Activated B cell treated with CpG ODN at 0.5 μM for 24 hours (primary cell): ENCODE measurements around the gene ENTPD8. TPM values are rescaled to one million over a fixed set of nuclear protein-coding genes. Genes with fewer than 3 reads are reported as not detected.
A peak's percentile ranks its signal among the peaks of the same experiment; 100 is the strongest.

ENCODE experiments used
- ATAC-seq: fragments of 200-7000 bp; cut with Tn5 transposase; one replicate; pipeline ENCODE4 v1.10.0; 2021; ENCODE audit warnings: low read depth, mild to moderate bottlenecking, moderate library complexity
- CTCF ChIA-PET: fragments of 350-600 bp; sonication (Branson Sonifier 250); formaldehyde crosslinking; loops from one replicate; lab custom pipeline; 2021; ENCODE audit warnings: antibody characterized with exemption; lab: Charles Lee
- POLR2A ChIA-PET: fragments of 350-600 bp; sonication (Branson Sonifier 250); formaldehyde crosslinking; loops from one replicate; lab custom pipeline; 2021; ENCODE audit warnings: antibody characterized with exemption; lab: Charles Lee
- DNase-seq: peaks from one replicate; pipeline ENCODE4 v3.0.0; 2022
- H3K27ac Mint-ChIP-seq: one replicate; pipeline ENCODE4 v1.8.0; 2020; ENCODE audit warnings: mixed read lengths
- H3K27me3 Mint-ChIP-seq: one replicate; pipeline ENCODE4 v1.8.0; 2021; ENCODE audit warnings: mixed read lengths
- H3K36me3 Mint-ChIP-seq: one replicate; pipeline ENCODE4 v1.8.0; 2021; ENCODE audit warnings: low read depth, mixed read lengths
- H3K4me1 Mint-ChIP-seq: one replicate; pipeline ENCODE4 v1.8.0; 2021; ENCODE audit warnings: mixed read lengths
- H3K4me3 Mint-ChIP-seq: one replicate; pipeline ENCODE4 v1.8.0; 2020; ENCODE audit warnings: mild to moderate bottlenecking, mixed read lengths
- H3K9me3 Mint-ChIP-seq: one replicate; pipeline ENCODE4 v1.8.0; 2020; ENCODE audit warnings: mixed read lengths
- intact Hi-C: fragments of 100-400 bp; cut with micrococcal nuclease; formaldehyde crosslinking; loops from one replicate; pipeline ENCODE4 v1.15.1; 2024
- total RNA-seq: library from RNA; stranded (reverse); gene quantifications from 2 replicates; pipeline ENCODE4 v1.2.3, GENCODE V29; 2022
- TF ChIP-seq, protein P1 (sequence below): fragments of 200-600 bp; IDR thresholded peaks from one replicate; pipeline ENCODE4 v1.8.0; 2022; ENCODE audit warnings: antibody characterized with exemption, mild to moderate bottlenecking

ENTPD8 gene
- total RNA-seq, 1 donor from 2014 or later = not detected

- Mint-ChIP-seq H3K36me3 (no peaks in the 10 kb centered on the region), H3K4me1 (peaks cover 13% of the 10 kb centered on the region), H3K27ac (no peak overlapping the region), H3K4me3 (peak overlapping the region; percentile 38), H3K27me3 (peaks cover 2% of the 10 kb centered on the region), H3K9me3 (no peaks in the 10 kb centered on the region)
- TF ChIP-seq, protein P1, sequence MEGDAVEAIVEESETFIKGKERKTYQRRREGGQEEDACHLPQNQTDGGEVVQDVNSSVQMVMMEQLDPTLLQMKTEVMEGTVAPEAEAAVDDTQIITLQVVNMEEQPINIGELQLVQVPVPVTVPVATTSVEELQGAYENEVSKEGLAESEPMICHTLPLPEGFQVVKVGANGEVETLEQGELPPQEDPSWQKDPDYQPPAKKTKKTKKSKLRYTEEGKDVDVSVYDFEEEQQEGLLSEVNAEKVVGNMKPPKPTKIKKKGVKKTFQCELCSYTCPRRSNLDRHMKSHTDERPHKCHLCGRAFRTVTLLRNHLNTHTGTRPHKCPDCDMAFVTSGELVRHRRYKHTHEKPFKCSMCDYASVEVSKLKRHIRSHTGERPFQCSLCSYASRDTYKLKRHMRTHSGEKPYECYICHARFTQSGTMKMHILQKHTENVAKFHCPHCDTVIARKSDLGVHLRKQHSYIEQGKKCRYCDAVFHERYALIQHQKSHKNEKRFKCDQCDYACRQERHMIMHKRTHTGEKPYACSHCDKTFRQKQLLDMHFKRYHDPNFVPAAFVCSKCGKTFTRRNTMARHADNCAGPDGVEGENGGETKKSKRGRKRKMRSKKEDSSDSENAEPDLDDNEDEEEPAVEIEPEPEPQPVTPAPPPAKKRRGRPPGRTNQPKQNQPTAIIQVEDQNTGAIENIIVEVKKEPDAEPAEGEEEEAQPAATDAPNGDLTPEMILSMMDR = no peak
- intact Hi-C loops = loop anchor here (2.0 kb wide), 1 partner anchor 13 kb away; no protein-coding TSS in a partner anchor
- CTCF ChIA-PET = interaction anchor here (1.2 kb wide), 1 partner anchor 14 kb away, joined by 3 read pairs; no protein-coding TSS in a partner anchor
- DNase-seq = peak; percentile 65
- POLR2A ChIA-PET = no interaction called here
- ATAC-seq = peak; percentile 73
Measured at GRCh38 chr9:137429974-137430722, 11.0 kb downstream of the ENTPD8 start.

DNA sequence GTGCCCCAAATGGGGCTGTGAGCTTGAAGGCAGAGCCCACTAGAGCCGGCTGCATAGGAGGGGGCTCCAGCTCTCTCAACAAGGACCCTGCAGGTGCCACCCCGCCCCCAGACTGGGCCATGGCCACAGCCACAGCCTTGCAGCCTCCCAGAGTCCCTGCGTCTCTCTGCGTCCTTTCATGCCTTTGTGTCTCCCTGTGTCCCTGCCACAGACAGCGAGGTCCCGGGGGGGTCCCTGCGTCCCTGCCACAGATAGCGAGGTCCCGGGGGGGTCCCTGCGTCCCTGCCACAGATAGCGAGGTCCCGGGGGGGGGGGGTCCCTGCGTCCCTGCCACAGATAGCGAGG lies 11.6 kb downstream of the ENTPD8 start:
- no peak for DNase-seq
- intact Hi-C loops = loop anchor here (2.0 kb wide), 1 partner anchor 13 kb away; no protein-coding TSS in a partner anchor
- Mint-ChIP-seq H3K4me3 (no peak overlapping the region), H3K27me3 (peaks cover 2% of the 10 kb centered on the region), H3K27ac (no peak overlapping the region), H3K4me1 (peaks cover 15% of the 10 kb centered on the region), H3K9me3 (no peaks in the 10 kb centered on the region), H3K36me3 (no peaks in the 10 kb centered on the region)
- ChIA-PET POLR2A (no interaction called here), CTCF (no interaction called here)
- TF ChIP-seq, protein P1 = no peak
- peak; percentile 18 for ATAC-seq

DNA sequence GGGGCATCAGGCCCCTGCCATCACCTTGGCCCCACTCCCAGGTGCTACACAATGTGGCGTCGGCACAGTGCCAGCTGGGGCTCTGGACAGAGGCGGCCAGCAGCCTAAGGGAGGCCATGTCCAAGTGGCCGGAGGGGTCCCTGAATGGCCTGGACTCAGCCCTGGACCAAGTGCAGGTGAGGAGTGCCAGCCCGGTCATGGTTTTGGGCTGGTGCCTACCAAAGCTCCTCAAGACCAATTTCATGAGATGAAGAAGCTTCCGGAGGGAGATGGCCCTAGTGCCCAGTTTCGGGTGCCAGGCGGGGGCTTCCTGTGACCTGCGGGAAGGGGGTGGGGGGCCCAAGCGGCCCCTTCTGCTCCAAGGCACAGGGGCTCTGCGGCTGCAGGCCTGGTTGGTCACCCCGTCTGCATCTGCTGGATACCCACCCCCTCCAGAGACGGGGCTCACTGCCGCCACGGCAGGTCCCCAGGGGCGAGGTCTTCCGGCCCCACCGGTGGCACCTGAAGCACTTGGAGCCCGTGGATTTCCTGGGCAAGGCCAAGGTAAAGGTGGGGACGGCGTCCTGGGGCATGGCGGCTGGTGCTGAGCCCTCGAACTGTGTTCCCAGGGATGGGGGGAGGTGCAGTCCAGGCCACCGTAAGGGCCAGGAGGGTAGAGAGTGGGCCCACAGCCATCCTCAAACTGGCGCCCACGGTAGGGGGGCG lies 12.2 kb downstream of the ENTPD8 start:
- ATAC-seq = peak; percentile 23
- DNase-seq = no peak
- no peak overlapping the region for H3K4me3 Mint-ChIP-seq
- H3K9me3 Mint-ChIP-seq = no peaks in the 10 kb centered on the region
- H3K27me3 Mint-ChIP-seq = peaks cover 2% of the 10 kb centered on the region
- no peaks in the 10 kb centered on the region for H3K36me3 Mint-ChIP-seq
- intact Hi-C loops = loop anchor here (2.0 kb wide), 1 partner anchor 14 kb away; no protein-coding TSS in a partner anchor
- CTCF ChIA-PET = no interaction called here
- H3K4me1 Mint-ChIP-seq = peaks cover 17% of the 10 kb centered on the region
- TF ChIP-seq, protein P1 = no peak
- no peak overlapping the region for H3K27ac Mint-ChIP-seq
- POLR2A ChIA-PET = interaction anchor here (0.6 to 0.7 kb wide), 3 partner anchors 15 to 192 kb away, joined by 3 to 8 read pairs (median 4); no protein-coding TSS in a partner anchor

- H3K4me1 Mint-ChIP-seq = peaks cover 17% of the 10 kb centered on the region
- ChIA-PET POLR2A (interaction anchor here (0.6 kb wide), 1 partner anchor 191 kb away, joined by 8 read pairs; no protein-coding TSS in a partner anchor), CTCF (no interaction called here)
- ATAC-seq = no peak
- H3K27ac Mint-ChIP-seq = no peak overlapping the region
- no peaks in the 10 kb centered on the region for H3K36me3 Mint-ChIP-seq
- H3K4me3 Mint-ChIP-seq = no peak overlapping the region
- TF ChIP-seq, protein P1 = no peak
- intact Hi-C loops = loop anchor here (2.0 kb wide), 1 partner anchor 15 kb away; no protein-coding TSS in a partner anchor
- H3K9me3 Mint-ChIP-seq = no peaks in the 10 kb centered on the region
- DNase-seq = no peak
- H3K27me3 Mint-ChIP-seq = peaks cover 2% of the 10 kb centered on the region
Measured at GRCh38 chr9:137428311-137428630, 12.9 kb downstream of the ENTPD8 start.
